HepG2 (cell line): ENCODE data around the gene BABAM1. TPM values are rescaled to one million over a fixed set of nuclear protein-coding genes. Genes with fewer than 3 reads are reported as not detected.

Experiments
- EHMT2 ChIP-seq: fragments of 200-600 bp; sonication (generic); IDR thresholded peaks from 2 replicates; pipeline ENCODE4 v1.7.0; 2017; ENCODE audit warnings: antibody characterized with exemption, low read depth, low read length, borderline replicate concordance
- FOXC1 ChIP-seq: sonication (generic); formaldehyde crosslinking; IDR thresholded peaks from 2 replicates; pipeline ENCODE4 v1.8.0; 2022; ENCODE audit warnings: mild to moderate bottlenecking, missing genetic modification reagents, borderline replicate concordance
- HES4 ChIP-seq: sonication (generic); formaldehyde crosslinking; IDR thresholded peaks from 2 replicates; pipeline ENCODE4 v1.9.0; 2021; ENCODE audit warnings: mild to moderate bottlenecking, missing genetic modification reagents, borderline replicate concordance
- KLF16 ChIP-seq, 2 experiments: sonication (generic) in 1 of 2; formaldehyde crosslinking in 1 of 2; IDR thresholded peaks; 2 replicates each; pipeline versions ENCODE4 v1.6.1 to v1.8.0; 2016 to 2023; ENCODE audit warnings: missing genetic modification reagents in 2 of 2, missing compliant biosample characterization in 1 of 2
- KLF9 ChIP-seq: IDR thresholded peaks from 2 replicates; pipeline ENCODE4 v1.6.1; 2016; ENCODE audit warnings: low read depth
- MEF2D ChIP-seq: sonication (generic); formaldehyde crosslinking; IDR thresholded peaks from 2 replicates; pipeline ENCODE4 v1.5.1; 2020; ENCODE audit warnings: mild to moderate bottlenecking, missing genetic modification reagents
- MXI1 ChIP-seq: IDR thresholded peaks from 3 replicates; pipeline ENCODE4 v1.6.1; 2012; ENCODE audit warnings: low read depth, low read length, inconsistent platforms, borderline replicate concordance
- NFE2L2 ChIP-seq: fragments of 150-350 bp; IDR thresholded peaks from 2 replicates; pipeline ENCODE4 v1.6.1; 2014; ENCODE audit warnings: low read length
- PRPF4 ChIP-seq: fragments of 200-400 bp; formaldehyde crosslinking; IDR thresholded peaks from 2 replicates; pipeline ENCODE4 v1.6.1; 2016; ENCODE audit warnings: low read length, low read depth; ENCODE audit not compliant: poor library complexity, severe bottlenecking
- REL ChIP-seq: sonication (generic); formaldehyde crosslinking; conservative IDR thresholded peaks from 2 replicates; pipeline ENCODE4 v1.8.0; 2022; ENCODE audit warnings: mild to moderate bottlenecking, missing genetic modification reagents, moderate library complexity
- RFX1 ChIP-seq: fragments of 450-650 bp; IDR thresholded peaks from 2 replicates; pipeline ENCODE4 v1.6.1; 2017
- RFXAP ChIP-seq: sonication (generic); formaldehyde crosslinking; IDR thresholded peaks from 2 replicates; pipeline ENCODE4 v1.4.0; 2020; ENCODE audit warnings: missing genetic modification reagents, borderline replicate concordance
- SAFB2 ChIP-seq: sonication (generic); formaldehyde crosslinking; IDR thresholded peaks from 2 replicates; pipeline ENCODE4 v1.5.1; 2020; ENCODE audit warnings: missing genetic modification reagents, low read depth, mild to moderate bottlenecking, borderline replicate concordance
- ZFP62 ChIP-seq: sonication (generic); formaldehyde crosslinking; IDR thresholded peaks from 2 replicates; pipeline ENCODE4 v1.4.0; 2020; ENCODE audit warnings: missing genetic modification reagents
- ZNF12 ChIP-seq: sonication (generic); formaldehyde crosslinking; IDR thresholded peaks from 2 replicates; pipeline ENCODE4 v1.5.0; 2020; ENCODE audit warnings: missing genetic modification reagents
- ZNF329 ChIP-seq: sonication (generic); formaldehyde crosslinking; IDR thresholded peaks from 2 replicates; pipeline ENCODE4 v1.9.0; 2021; ENCODE audit warnings: low read depth, mild to moderate bottlenecking, missing genetic modification reagents
- ZNF501 ChIP-seq: sonication (generic); formaldehyde crosslinking; IDR thresholded peaks from 2 replicates; pipeline ENCODE4 v1.5.1; 2020; ENCODE audit warnings: mild to moderate bottlenecking, moderate library complexity, missing genetic modification reagents
- polyA plus RNA-seq, 8 experiments: library from polyadenylated mRNA; depleted of rRNA in 3 of 8; stranded (reverse) in 7 of 8; unstranded in 1 of 8; fragments of >200 nt; fragmentation: Illumina TruSeq in 4 of 8; extraction: Trizol in 4 of 8; gene quantifications; 2 replicates each; pipeline versions ENCODE4 v1.2.1 to v1.2.3, GENCODE V29; 2011 to 2016; ENCODE audit warnings: low read depth in 4 of 8, missing spikeins in 1 of 8, mixed read lengths in 1 of 8; ENCODE audit not compliant: insufficient read depth in 1 of 8
- total RNA-seq, 5 experiments: library from RNA; depleted of rRNA; stranded (reverse); fragments of >200 nt; fragmentation: Illumina TruSeq; extraction: Trizol; gene quantifications; 2 replicates each; pipeline ENCODE4 v1.2.3, GENCODE V29; 2016; ENCODE audit warnings: low read depth in 1 of 5
- TF ChIP-seq, protein P1 (sequence below): sonication (generic); formaldehyde crosslinking; IDR thresholded peaks from 2 replicates; pipeline ENCODE4 v1.5.0; 2020; ENCODE audit warnings: missing genetic modification reagents, mild to moderate bottlenecking, borderline replicate concordance
- TF ChIP-seq, protein P2 (sequence below): sonication (generic); formaldehyde crosslinking; IDR thresholded peaks from 2 replicates; pipeline ENCODE4 v1.4.0; 2020; ENCODE audit warnings: missing genetic modification reagents, borderline replicate concordance
- TF ChIP-seq, protein P3 (sequence below): sonication (generic); formaldehyde crosslinking; IDR thresholded peaks from 2 replicates; pipeline ENCODE4 v1.9.0; 2022; ENCODE audit warnings: low read depth, missing genetic modification reagents
- TF ChIP-seq, protein P4 (sequence below): sonication (generic); formaldehyde crosslinking; IDR thresholded peaks from 2 replicates; pipeline ENCODE4 v1.4.0; 2020; ENCODE audit warnings: missing genetic modification reagents, borderline replicate concordance
- TF ChIP-seq, protein P5 (sequence below): IDR thresholded peaks from 2 replicates; pipeline ENCODE4 v1.6.1; 2012; ENCODE audit warnings: inconsistent platforms

Gene BABAM1
- total and polyA plus RNA-seq, 2 of the 13 experiments (the other 11 are each of a cell fraction or from before 2014, with no cell fraction given), result 70.0 to 82.0 TPM

DNA sequence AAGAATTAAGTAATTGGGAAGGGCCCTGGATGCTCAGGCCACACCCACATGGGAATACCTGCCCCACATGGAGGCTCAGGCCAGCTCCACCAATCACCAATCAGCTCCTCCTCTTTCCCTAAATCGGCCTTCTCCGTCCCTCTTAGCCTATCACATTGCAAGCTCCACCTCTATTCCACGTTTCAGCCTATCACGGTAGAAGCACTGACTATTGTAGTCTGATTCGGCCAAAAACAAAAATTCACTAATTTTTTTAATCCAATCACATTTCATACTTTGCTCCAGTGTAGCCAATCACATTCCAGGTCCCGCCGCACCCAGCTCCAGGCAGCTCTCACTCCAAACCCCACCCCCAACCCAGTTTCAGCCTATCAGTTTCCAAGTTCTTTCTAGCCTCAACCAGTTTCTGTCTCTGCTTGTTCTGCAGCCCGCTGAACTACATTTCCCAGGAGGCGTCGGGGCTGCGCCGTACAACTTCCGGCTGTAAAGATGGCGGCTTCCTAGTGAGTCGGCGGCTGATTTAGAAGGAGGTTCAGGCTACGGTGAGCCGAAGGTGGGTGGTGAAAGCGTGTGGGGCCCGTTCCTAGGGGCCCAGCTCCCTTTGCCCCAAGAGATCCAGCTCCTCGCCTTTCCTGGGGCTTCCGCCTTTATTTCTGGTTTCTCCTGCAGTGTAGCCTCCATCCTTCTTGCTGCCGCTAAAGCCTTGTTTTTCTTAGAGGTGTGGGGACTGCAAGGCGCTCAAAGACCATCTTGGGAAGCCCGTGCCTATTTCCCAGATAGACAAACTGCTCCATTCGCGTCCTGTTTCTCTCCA lies at the start of gene BABAM1 (continued):
- TF ChIP-seq, protein P1, sequence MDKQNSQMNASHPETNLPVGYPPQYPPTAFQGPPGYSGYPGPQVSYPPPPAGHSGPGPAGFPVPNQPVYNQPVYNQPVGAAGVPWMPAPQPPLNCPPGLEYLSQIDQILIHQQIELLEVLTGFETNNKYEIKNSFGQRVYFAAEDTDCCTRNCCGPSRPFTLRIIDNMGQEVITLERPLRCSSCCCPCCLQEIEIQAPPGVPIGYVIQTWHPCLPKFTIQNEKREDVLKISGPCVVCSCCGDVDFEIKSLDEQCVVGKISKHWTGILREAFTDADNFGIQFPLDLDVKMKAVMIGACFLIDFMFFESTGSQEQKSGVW (CRISPR knock-in tag), result no peak
- TF ChIP-seq KLF9 (CRISPR knock-in tag) (no peak), NFE2L2 (no peak), PRPF4 (no peak), SAFB2 (CRISPR knock-in tag) (no peak), REL (CRISPR knock-in tag) (no peak), HES4 (no peak), ZNF329 (no peak), MEF2D (CRISPR knock-in tag) (no peak), ZNF501 (CRISPR knock-in tag) (peak; percentile 79), RFX1 (no peak), FOXC1 (CRISPR knock-in tag) (no peak), ZFP62 (CRISPR knock-in tag) (no peak), KLF16 (CRISPR knock-in tag; IDR thresholded peaks at IDR 0.05) (no peak; a peak in 1 of 4 replicates), MXI1 (peak; percentile 57; the same call in 1 of the 3 replicates), ZNF12 (CRISPR knock-in tag) (no peak), RFXAP (CRISPR knock-in tag) (peak; percentile 94), EHMT2 (no peak)
- TF ChIP-seq, protein P2, sequence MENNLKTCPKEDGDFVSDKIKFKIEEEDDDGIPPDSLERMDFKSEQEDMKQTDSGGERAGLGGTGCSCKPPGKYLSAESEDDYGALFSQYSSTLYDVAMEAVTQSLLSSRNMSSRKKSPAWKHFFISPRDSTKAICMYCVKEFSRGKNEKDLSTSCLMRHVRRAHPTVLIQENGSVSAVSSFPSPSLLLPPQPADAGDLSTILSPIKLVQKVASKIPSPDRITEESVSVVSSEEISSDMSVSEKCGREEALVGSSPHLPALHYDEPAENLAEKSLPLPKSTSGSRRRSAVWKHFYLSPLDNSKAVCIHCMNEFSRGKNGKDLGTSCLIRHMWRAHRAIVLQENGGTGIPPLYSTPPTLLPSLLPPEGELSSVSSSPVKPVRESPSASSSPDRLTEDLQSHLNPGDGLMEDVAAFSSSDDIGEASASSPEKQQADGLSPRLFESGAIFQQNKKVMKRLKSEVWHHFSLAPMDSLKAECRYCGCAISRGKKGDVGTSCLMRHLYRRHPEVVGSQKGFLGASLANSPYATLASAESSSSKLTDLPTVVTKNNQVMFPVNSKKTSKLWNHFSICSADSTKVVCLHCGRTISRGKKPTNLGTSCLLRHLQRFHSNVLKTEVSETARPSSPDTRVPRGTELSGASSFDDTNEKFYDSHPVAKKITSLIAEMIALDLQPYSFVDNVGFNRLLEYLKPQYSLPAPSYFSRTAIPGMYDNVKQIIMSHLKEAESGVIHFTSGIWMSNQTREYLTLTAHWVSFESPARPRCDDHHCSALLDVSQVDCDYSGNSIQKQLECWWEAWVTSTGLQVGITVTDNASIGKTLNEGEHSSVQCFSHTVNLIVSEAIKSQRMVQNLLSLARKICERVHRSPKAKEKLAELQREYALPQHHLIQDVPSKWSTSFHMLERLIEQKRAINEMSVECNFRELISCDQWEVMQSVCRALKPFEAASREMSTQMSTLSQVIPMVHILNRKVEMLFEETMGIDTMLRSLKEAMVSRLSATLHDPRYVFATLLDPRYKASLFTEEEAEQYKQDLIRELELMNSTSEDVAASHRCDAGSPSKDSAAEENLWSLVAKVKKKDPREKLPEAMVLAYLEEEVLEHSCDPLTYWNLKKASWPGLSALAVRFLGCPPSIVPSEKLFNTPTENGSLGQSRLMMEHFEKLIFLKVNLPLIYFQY, result 0 out of 2 replicates have a peak, but pooled peaks have one; percentile 25
- TF ChIP-seq, protein P3, sequence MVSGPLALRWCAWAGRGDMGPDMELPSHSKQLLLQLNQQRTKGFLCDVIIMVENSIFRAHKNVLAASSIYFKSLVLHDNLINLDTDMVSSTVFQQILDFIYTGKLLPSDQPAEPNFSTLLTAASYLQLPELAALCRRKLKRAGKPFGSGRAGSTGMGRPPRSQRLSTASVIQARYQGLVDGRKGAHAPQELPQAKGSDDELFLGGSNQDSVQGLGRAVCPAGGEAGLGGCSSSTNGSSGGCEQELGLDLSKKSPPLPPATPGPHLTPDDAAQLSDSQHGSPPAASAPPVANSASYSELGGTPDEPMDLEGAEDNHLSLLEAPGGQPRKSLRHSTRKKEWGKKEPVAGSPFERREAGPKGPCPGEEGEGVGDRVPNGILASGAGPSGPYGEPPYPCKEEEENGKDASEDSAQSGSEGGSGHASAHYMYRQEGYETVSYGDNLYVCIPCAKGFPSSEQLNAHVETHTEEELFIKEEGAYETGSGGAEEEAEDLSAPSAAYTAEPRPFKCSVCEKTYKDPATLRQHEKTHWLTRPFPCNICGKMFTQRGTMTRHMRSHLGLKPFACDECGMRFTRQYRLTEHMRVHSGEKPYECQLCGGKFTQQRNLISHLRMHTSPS (CRISPR knock-in tag), result no peak
- TF ChIP-seq, protein P4, sequence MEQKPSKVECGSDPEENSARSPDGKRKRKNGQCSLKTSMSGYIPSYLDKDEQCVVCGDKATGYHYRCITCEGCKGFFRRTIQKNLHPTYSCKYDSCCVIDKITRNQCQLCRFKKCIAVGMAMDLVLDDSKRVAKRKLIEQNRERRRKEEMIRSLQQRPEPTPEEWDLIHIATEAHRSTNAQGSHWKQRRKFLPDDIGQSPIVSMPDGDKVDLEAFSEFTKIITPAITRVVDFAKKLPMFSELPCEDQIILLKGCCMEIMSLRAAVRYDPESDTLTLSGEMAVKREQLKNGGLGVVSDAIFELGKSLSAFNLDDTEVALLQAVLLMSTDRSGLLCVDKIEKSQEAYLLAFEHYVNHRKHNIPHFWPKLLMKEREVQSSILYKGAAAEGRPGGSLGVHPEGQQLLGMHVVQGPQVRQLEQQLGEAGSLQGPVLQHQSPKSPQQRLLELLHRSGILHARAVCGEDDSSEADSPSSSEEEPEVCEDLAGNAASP (CRISPR knock-in tag), result no peak
- TF ChIP-seq, protein P5, sequence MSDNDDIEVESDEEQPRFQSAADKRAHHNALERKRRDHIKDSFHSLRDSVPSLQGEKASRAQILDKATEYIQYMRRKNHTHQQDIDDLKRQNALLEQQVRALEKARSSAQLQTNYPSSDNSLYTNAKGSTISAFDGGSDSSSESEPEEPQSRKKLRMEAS, result peak; percentile 26; the same call in 1 of the 2 replicates
